Tibial artery (tissue), 4 donors: Measurements from ENCODE around the gene ERF.

Experiments used
- DNase-seq, 2 donors: peaks; one replicate each; pipeline ENCODE4 v3.0.0-alpha.2; 2019
- H3K27ac ChIP-seq, 2 donors: fragments of 200-600 bp; sonication (generic) in 1 of 2; 1 replicate in 1 of 2; 2 replicates in 1 of 2; pipeline ENCODE4 v1.5.1; 2018 to 2019; ENCODE audit warnings: mild to moderate bottlenecking in 1 of 2
- H3K27me3 ChIP-seq, 2 donors: fragments of 200-600 bp; sonication (generic) in 1 of 2; one replicate each; pipeline versions ENCODE4 v1.5.1 to v1.6.0; 2016 to 2019
- H3K36me3 ChIP-seq, 3 donors: fragments of 200-600 bp; sonication (generic) in 2 of 3; one replicate each; pipeline ENCODE4 v1.5.1; 2016 to 2019; ENCODE audit warnings: mild to moderate bottlenecking in 2 of 3
- H3K4me1 ChIP-seq, 4 donors: fragments of 200-600 bp; sonication (generic) in 2 of 4; 1 replicate in 3 of 4; 2 replicates in 1 of 4; pipeline ENCODE4 v1.5.1; 2016 to 2019
- H3K4me3 ChIP-seq, 2 donors: fragments of 200-600 bp; sonication (generic) in 1 of 2; 1 replicate in 1 of 2; 2 replicates in 1 of 2; pipeline ENCODE4 v1.5.1; 2018 to 2019; ENCODE audit warnings: mild to moderate bottlenecking in 2 of 2
- H3K9me3 ChIP-seq, 3 donors: fragments of 200-600 bp; sonication (generic) in 1 of 3; one replicate each; pipeline ENCODE4 v1.5.1; 2016 to 2019
- CTCF ChIP-seq, 2 experiments: fragments of 200-600 bp in 1 of 2; fragments of 450-650 bp in 1 of 2; IDR thresholded peaks; one replicate each; pipeline ENCODE4 v1.5.1; 2017 to 2019; ENCODE audit warnings: antibody characterized with exemption in 2 of 2, mild to moderate bottlenecking in 1 of 2, moderate library complexity in 1 of 2
- intact Hi-C: fragments of 100-400 bp; cut with DNase I; formaldehyde crosslinking; loops from one replicate; pipeline ENCODE4 v1.15.0; 2023; ENCODE audit warnings: low total_unique reads

The ERF gene

GRCh38 chr19:42273407-42274064 is 18.6 kb upstream of the ERF start:
- intact Hi-C loops: no loop called here
- DNase-seq: no peak
- H3K27me3 ChIP-seq: no peaks in the 10 kb centered on the region
- H3K36me3 ChIP-seq: peaks cover 22 to 34% (median 32%) of the 10 kb centered on the region in 3 donors
- peak overlapping the region in 1 of 2 donors; percentile 17 for H3K27ac ChIP-seq
- H3K4me1 ChIP-seq: peaks cover 6 to 89% (median 63%) of the 10 kb centered on the region in 4 donors
- TF ChIP-seq CTCF (IDR thresholded peaks at IDR 0.05): no peak
- H3K9me3 ChIP-seq: no peaks in the 10 kb centered on the region
- H3K4me3 ChIP-seq: no peak overlapping the region

- H3K36me3 ChIP-seq: peaks cover 22 to 34% (median 32%) of the 10 kb centered on the region in 3 donors
- intact Hi-C loops: no loop called here
- peaks cover 5 to 84% (median 57%) of the 10 kb centered on the region in 4 donors for H3K4me1 ChIP-seq
- no peak for TF ChIP-seq CTCF (IDR thresholded peaks at IDR 0.05)
- no peak overlapping the region for H3K4me3 ChIP-seq
- no peak overlapping the region for H3K27ac ChIP-seq
- peak in 1 of 2 donors; percentile 61 for DNase-seq
- no peaks in the 10 kb centered on the region for H3K9me3 ChIP-seq
- no peaks in the 10 kb centered on the region for H3K27me3 ChIP-seq
Measured at GRCh38 chr19:42272989-42273406, 18.1 kb upstream of the ERF start.

- no peaks in the 10 kb centered on the region for H3K27me3 ChIP-seq
- no peak for TF ChIP-seq CTCF (IDR thresholded peaks at IDR 0.05)
Measured at GRCh38 chr19:42272535-42272897, 17.6 kb upstream of the ERF start.

GRCh38 chr19:42271861-42272534 is 17.1 kb upstream of the ERF start:
- Histone ChIP-seq H3K27me3 (no peaks in the 10 kb centered on the region), H3K4me3 (no peak overlapping the region), H3K36me3 (peaks cover 22 to 34% (median 32%) of the 10 kb centered on the region in 3 donors), H3K27ac (peak overlapping the region; percentile 96 to 97), H3K4me1 (peaks cover 0 to 80% (median 54%) of the 10 kb centered on the region in 4 donors), H3K9me3 (no peaks in the 10 kb centered on the region)
- DNase-seq: peak in 1 of 2 donors; percentile 66
- TF ChIP-seq CTCF (IDR thresholded peaks at IDR 0.05): no peak
- intact Hi-C loops: no loop called here

More at GRCh38 chr19:42272535-42272897, 17.6 kb upstream of the ERF start:
- H3K9me3 ChIP-seq: no peaks in the 10 kb centered on the region
- H3K4me3 ChIP-seq: no peak overlapping the region
- H3K27ac ChIP-seq: peak overlapping the region; percentile 96 to 97
- H3K4me1 ChIP-seq: peaks cover 0 to 84% (median 57%) of the 10 kb centered on the region in 4 donors
- intact Hi-C loops: no loop called here
- DNase-seq: no peak
- peaks cover 22 to 34% (median 32%) of the 10 kb centered on the region in 3 donors for H3K36me3 ChIP-seq

- Histone ChIP-seq H3K9me3 (no peaks in the 10 kb centered on the region), H3K4me3 (peak overlapping the region; percentile 70 to 75), H3K27ac (peak overlapping the region; percentile 96 to 97), H3K27me3 (no peaks in the 10 kb centered on the region), H3K4me1 (peaks cover 0 to 70% (median 45%) of the 10 kb centered on the region in 4 donors), H3K36me3 (peaks cover 22 to 34% (median 32%) of the 10 kb centered on the region in 3 donors)
- TF ChIP-seq CTCF (IDR thresholded peaks at IDR 0.05): no peak
- intact Hi-C loops: no loop called here
- DNase-seq: no peak
Measured at GRCh38 chr19:42271045-42271419, 16.1 kb upstream of the ERF start.
